Measurements from ENCODE around the gene HOXA10.
A peak's percentile ranks its signal among the peaks of the same experiment; 100 is the strongest.

Gene HOXA10

GRCh38 chr7:27209933-27210440 is 35.9 kb upstream of the HOXA10 start:
- H3K27ac Mint-ChIP-seq, result no peak overlapping the region

GRCh38 chr7:27208998-27209397 is 34.9 kb upstream of the HOXA10 start:
- Mint-ChIP-seq H3K27ac (no peak overlapping the region), H3K9me3 (no peaks in the 10 kb centered on the region), H3K4me3 (no peak overlapping the region), H3K36me3 (no peaks in the 10 kb centered on the region), H3K4me1 (peaks cover 4% of the 10 kb centered on the region), H3K27me3 (peaks cover 42% of the 10 kb centered on the region)
- ATAC-seq (ENCODE audit: low read depth) (no peak), DNase-seq (ENCODE audit: low spot score in 2 of 2) (no peak)

More at GRCh38 chr7:27209933-27210440, 35.9 kb upstream of the HOXA10 start:
- Mint-ChIP-seq H3K36me3 (no peaks in the 10 kb centered on the region), H3K27me3 (peaks cover 42% of the 10 kb centered on the region), H3K4me3 (peak overlapping the region; percentile 35), H3K9me3 (no peaks in the 10 kb centered on the region), H3K4me1 (peaks cover under 1% of the 10 kb centered on the region)
- ATAC-seq (ENCODE audit: low read depth) (no peak), DNase-seq (ENCODE audit: low spot score in 2 of 2) (no peak)

GRCh38 chr7:27207348-27207985 is 33.3 kb upstream of the HOXA10 start:
- Mint-ChIP-seq H3K36me3 (no peaks in the 10 kb centered on the region), H3K4me1 (peaks cover 4% of the 10 kb centered on the region), H3K27me3 (peaks cover 42% of the 10 kb centered on the region), H3K9me3 (no peaks in the 10 kb centered on the region), H3K27ac (no peak overlapping the region), H3K4me3 (no peak overlapping the region)
- DNase-seq (ENCODE audit: low spot score in 2 of 2) (no peak), ATAC-seq (ENCODE audit: low read depth) (no peak)

- no peak overlapping the region for H3K4me3 Mint-ChIP-seq
- H3K9me3 Mint-ChIP-seq, result no peaks in the 10 kb centered on the region
- peaks cover 42% of the 10 kb centered on the region for H3K27me3 Mint-ChIP-seq
- DNase-seq (ENCODE audit: low spot score in 2 of 2), result no peak
- no peaks in the 10 kb centered on the region for H3K36me3 Mint-ChIP-seq
- ATAC-seq (ENCODE audit: low read depth), result no peak
- peaks cover 13% of the 10 kb centered on the region for H3K4me1 Mint-ChIP-seq
- peak overlapping the region; percentile 68 for H3K27ac Mint-ChIP-seq
Observed at GRCh38 chr7:27205325-27206280, 31.5 kb upstream of the HOXA10 start.

GRCh38 chr7:27204851-27205322 is 30.8 kb upstream of the HOXA10 start:
- Mint-ChIP-seq H3K27me3 (peaks cover 38% of the 10 kb centered on the region), H3K9me3 (no peaks in the 10 kb centered on the region), H3K27ac (peak overlapping the region; percentile 68), H3K36me3 (no peaks in the 10 kb centered on the region), H3K4me3 (no peak overlapping the region), H3K4me1 (peaks cover 17% of the 10 kb centered on the region)
- ATAC-seq (ENCODE audit: low read depth) (no peak), DNase-seq (ENCODE audit: low spot score in 2 of 2) (peak in 1 of 2 donors; percentile 22)

GRCh38 chr7:27203964-27204594 is 30.0 kb upstream of the HOXA10 start:
- no peak for DNase-seq (ENCODE audit: low spot score in 2 of 2)
- peaks cover 35% of the 10 kb centered on the region for H3K27me3 Mint-ChIP-seq
- H3K9me3 Mint-ChIP-seq, result no peaks in the 10 kb centered on the region
- no peak overlapping the region for H3K4me3 Mint-ChIP-seq
- peak overlapping the region; percentile 24 for H3K27ac Mint-ChIP-seq
- H3K36me3 Mint-ChIP-seq, result no peaks in the 10 kb centered on the region
- no peak for ATAC-seq (ENCODE audit: low read depth)
- H3K4me1 Mint-ChIP-seq, result peaks cover 18% of the 10 kb centered on the region

- ATAC-seq (ENCODE audit: low read depth) (no peak), DNase-seq (ENCODE audit: low spot score in 2 of 2) (no peak)
- H3K36me3 Mint-ChIP-seq, result no peaks in the 10 kb centered on the region
- peaks cover 21% of the 10 kb centered on the region for H3K4me1 Mint-ChIP-seq
- no peaks in the 10 kb centered on the region for H3K9me3 Mint-ChIP-seq
- no peak overlapping the region for H3K27ac Mint-ChIP-seq
- peaks cover 32% of the 10 kb centered on the region for H3K27me3 Mint-ChIP-seq
- no peak overlapping the region for H3K4me3 Mint-ChIP-seq
Observed at GRCh38 chr7:27203365-27203953, 29.3 kb upstream of the HOXA10 start.

GRCh38 chr7:27202862-27203134 is 28.7 kb upstream of the HOXA10 start:
- no peak overlapping the region for H3K27ac Mint-ChIP-seq
- peaks cover 21% of the 10 kb centered on the region for H3K4me1 Mint-ChIP-seq

GRCh38 chr7:27202018-27202861 is 28.1 kb upstream of the HOXA10 start:
- no peaks in the 10 kb centered on the region for H3K36me3 Mint-ChIP-seq
- peak overlapping the region; percentile 8 for H3K4me3 Mint-ChIP-seq
- peaks cover 21% of the 10 kb centered on the region for H3K4me1 Mint-ChIP-seq
- no peak overlapping the region for H3K27ac Mint-ChIP-seq
- DNase-seq (ENCODE audit: low spot score in 2 of 2) (peak in 1 of 2 donors; percentile 11), ATAC-seq (ENCODE audit: low read depth) (no peak)
- H3K9me3 Mint-ChIP-seq, result peaks cover 2% of the 10 kb centered on the region
- peaks cover 35% of the 10 kb centered on the region for H3K27me3 Mint-ChIP-seq

More at GRCh38 chr7:27202862-27203134, 28.7 kb upstream of the HOXA10 start:
- Mint-ChIP-seq H3K36me3 (no peaks in the 10 kb centered on the region), H3K27me3 (peaks cover 34% of the 10 kb centered on the region), H3K9me3 (peaks cover 2% of the 10 kb centered on the region), H3K4me3 (no peak overlapping the region)
- DNase-seq (ENCODE audit: low spot score in 2 of 2), result no peak
- no peak for ATAC-seq (ENCODE audit: low read depth)

GRCh38 chr7:27201580-27202017 is 27.5 kb upstream of the HOXA10 start:
- DNase-seq (ENCODE audit: low spot score in 2 of 2) (no peak), ATAC-seq (ENCODE audit: low read depth) (no peak)
- Mint-ChIP-seq H3K4me1 (peaks cover 21% of the 10 kb centered on the region), H3K4me3 (peak overlapping the region; percentile 71), H3K36me3 (no peaks in the 10 kb centered on the region), H3K9me3 (peaks cover 2% of the 10 kb centered on the region), H3K27me3 (peaks cover 37% of the 10 kb centered on the region), H3K27ac (no peak overlapping the region)

- no peak overlapping the region for H3K27ac Mint-ChIP-seq
- peak overlapping the region; percentile 71 for H3K4me3 Mint-ChIP-seq
- peaks cover 2% of the 10 kb centered on the region for H3K9me3 Mint-ChIP-seq
- H3K36me3 Mint-ChIP-seq, result no peaks in the 10 kb centered on the region
- DNase-seq (ENCODE audit: low spot score in 2 of 2) (peak in 1 of 2 donors; percentile 26), ATAC-seq (ENCODE audit: low read depth) (peak; percentile 67)
- peaks cover 21% of the 10 kb centered on the region for H3K4me1 Mint-ChIP-seq
- H3K27me3 Mint-ChIP-seq, result peaks cover 36% of the 10 kb centered on the region
Observed at GRCh38 chr7:27200761-27201579, 26.9 kb upstream of the HOXA10 start.

Measured in memory B cell (primary cell).